ENCODE data around the gene BANF1. TPM values are rescaled to one million over a fixed set of nuclear protein-coding genes. Genes with fewer than 3 reads are reported as not detected.

The BANF1 gene
- total and polyA plus RNA-seq, 2 donors: 64.7 to 172 TPM

GRCh38 chr11:66037327-66037726 lies 35.0 kb downstream of the BANF1 start:
- Histone ChIP-seq H3K27me3 (ENCODE audit: control insufficient read depth in 2 of 2, insufficient read depth in 1 of 2, low read length in 1 of 2) (peaks cover 0 to 3% of the 10 kb centered on the region in 2 donors), H3K4me1 (ENCODE audit: control insufficient read depth in 2 of 2, insufficient read depth in 2 of 2, low read length in 2 of 2) (no peaks in the 10 kb centered on the region), H3K4me3 (ENCODE audit: low read length in 2 of 2) (no peak overlapping the region), H3K36me3 (ENCODE audit: control insufficient read depth in 2 of 2, insufficient read depth in 2 of 2, low read length in 1 of 2) (no peaks in the 10 kb centered on the region), H3K9me3 (ENCODE audit: control insufficient read depth in 2 of 2, insufficient read depth in 1 of 2, low read length in 1 of 2) (peaks cover 0 to 11% of the 10 kb centered on the region in 2 donors), H3K27ac (ENCODE audit: low read depth in 1 of 2, low read length in 1 of 2) (no peak overlapping the region)
- 94% methylated on average over 3 of the region's 3 CpGs for WGBS
- no peak for DNase-seq (ENCODE audit: low read depth in 6 of 9, low spot score in 9 of 9)

GRCh38 chr11:66039765-66040164 lies 37.5 kb downstream of the BANF1 start:
- WGBS: 97% methylated on average over 3 of the region's 3 CpGs
- Histone ChIP-seq H3K4me3 (ENCODE audit: low read length in 2 of 2) (no peak overlapping the region), H3K36me3 (ENCODE audit: control insufficient read depth in 2 of 2, insufficient read depth in 2 of 2, low read length in 1 of 2) (no peaks in the 10 kb centered on the region), H3K27me3 (ENCODE audit: control insufficient read depth in 2 of 2, insufficient read depth in 1 of 2, low read length in 1 of 2) (peaks cover 0 to 3% of the 10 kb centered on the region in 2 donors), H3K4me1 (ENCODE audit: control insufficient read depth in 2 of 2, insufficient read depth in 2 of 2, low read length in 2 of 2) (peaks cover 0 to 2% of the 10 kb centered on the region in 2 donors), H3K9me3 (ENCODE audit: control insufficient read depth in 2 of 2, insufficient read depth in 1 of 2, low read length in 1 of 2) (peaks cover 0 to 11% of the 10 kb centered on the region in 2 donors), H3K27ac (ENCODE audit: low read depth in 1 of 2, low read length in 1 of 2) (no peak overlapping the region)
- DNase-seq (ENCODE audit: low read depth in 6 of 9, low spot score in 9 of 9): no peak

DNA sequence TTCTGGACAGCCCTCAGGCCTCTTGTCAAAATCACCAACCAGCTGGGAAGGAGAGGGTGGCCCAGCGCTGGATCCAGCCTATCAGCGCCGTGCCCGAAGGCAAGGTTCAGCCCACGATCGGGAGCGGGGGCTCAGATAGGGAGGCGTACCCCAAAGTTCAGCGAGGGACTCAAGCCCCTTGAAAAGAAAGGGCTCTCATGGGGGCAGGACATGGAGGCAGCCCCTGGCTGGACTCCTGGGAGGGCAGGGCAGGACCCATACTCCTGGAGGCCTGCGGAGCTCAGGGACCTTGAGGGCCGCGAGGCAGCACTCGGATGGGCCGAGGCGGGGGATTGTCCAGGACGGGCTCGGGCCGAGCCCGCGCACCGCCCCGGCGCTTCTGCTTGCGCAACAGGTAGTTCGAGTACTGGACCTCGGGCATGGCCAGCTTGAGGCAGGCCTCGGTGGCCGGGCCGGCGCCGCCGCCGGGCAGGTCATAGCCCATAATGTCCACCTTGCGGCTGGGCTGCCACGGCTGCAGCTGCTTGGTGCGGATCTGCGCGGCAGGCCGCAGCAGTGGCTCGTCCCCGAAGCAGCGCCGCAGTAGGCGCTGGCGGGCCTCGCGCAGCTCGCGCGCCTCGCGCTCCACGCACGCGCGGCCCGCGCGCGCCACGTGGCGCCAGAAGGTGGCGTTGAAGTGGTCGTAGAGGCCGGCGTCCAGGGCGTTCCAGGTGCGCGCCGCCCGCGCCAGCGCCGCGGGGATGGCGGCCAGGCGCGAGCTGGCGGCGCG lies 40.1 kb downstream of the BANF1 start:
- DNase-seq (ENCODE audit: low read depth in 6 of 9, low spot score in 9 of 9): no peak
- WGBS: 97% methylated on average over 81 of the region's 81 CpGs
- no peak overlapping the region for H3K27ac ChIP-seq (ENCODE audit: low read depth in 1 of 2, low read length in 1 of 2)

GRCh38 chr11:66042996-66043906 lies 40.9 kb downstream of the BANF1 start:
- no peak overlapping the region for H3K4me3 ChIP-seq (ENCODE audit: low read length in 2 of 2)
- no peaks in the 10 kb centered on the region for H3K36me3 ChIP-seq (ENCODE audit: control insufficient read depth in 2 of 2, insufficient read depth in 2 of 2, low read length in 1 of 2)
- H3K27me3 ChIP-seq (ENCODE audit: control insufficient read depth in 2 of 2, insufficient read depth in 1 of 2, low read length in 1 of 2): peaks cover 0 to 5% of the 10 kb centered on the region in 2 donors
- DNase-seq (ENCODE audit: low read depth in 6 of 9, low spot score in 9 of 9): no peak
- peaks cover 5 to 9% of the 10 kb centered on the region in 2 donors for H3K4me1 ChIP-seq (ENCODE audit: control insufficient read depth in 2 of 2, insufficient read depth in 2 of 2, low read length in 2 of 2)
- no peaks in the 10 kb centered on the region for H3K9me3 ChIP-seq (ENCODE audit: control insufficient read depth in 2 of 2, insufficient read depth in 1 of 2, low read length in 1 of 2)
- 98% methylated on average over 88 of the region's 88 CpGs for WGBS
- no peak overlapping the region for H3K27ac ChIP-seq (ENCODE audit: low read depth in 1 of 2, low read length in 1 of 2)

More for the DNA sequence above, 40.1 kb downstream of the BANF1 start:
- H3K4me1 ChIP-seq (ENCODE audit: control insufficient read depth in 2 of 2, insufficient read depth in 2 of 2, low read length in 2 of 2): peaks cover 5 to 9% of the 10 kb centered on the region in 2 donors
- peaks cover 0 to 2% of the 10 kb centered on the region in 2 donors for H3K9me3 ChIP-seq (ENCODE audit: control insufficient read depth in 2 of 2, insufficient read depth in 1 of 2, low read length in 1 of 2)
- no peaks in the 10 kb centered on the region for H3K27me3 ChIP-seq (ENCODE audit: control insufficient read depth in 2 of 2, insufficient read depth in 1 of 2, low read length in 1 of 2)
- H3K36me3 ChIP-seq (ENCODE audit: control insufficient read depth in 2 of 2, insufficient read depth in 2 of 2, low read length in 1 of 2): no peaks in the 10 kb centered on the region
- no peak overlapping the region for H3K4me3 ChIP-seq (ENCODE audit: low read length in 2 of 2)

- Histone ChIP-seq H3K36me3 (ENCODE audit: control insufficient read depth in 2 of 2, insufficient read depth in 2 of 2, low read length in 1 of 2) (no peaks in the 10 kb centered on the region), H3K27me3 (ENCODE audit: control insufficient read depth in 2 of 2, insufficient read depth in 1 of 2, low read length in 1 of 2) (peaks cover 0 to 10% of the 10 kb centered on the region in 2 donors), H3K9me3 (ENCODE audit: control insufficient read depth in 2 of 2, insufficient read depth in 1 of 2, low read length in 1 of 2) (no peaks in the 10 kb centered on the region), H3K27ac (ENCODE audit: low read depth in 1 of 2, low read length in 1 of 2) (no peak overlapping the region), H3K4me1 (ENCODE audit: control insufficient read depth in 2 of 2, insufficient read depth in 2 of 2, low read length in 2 of 2) (peaks cover 8 to 23% of the 10 kb centered on the region in 2 donors), H3K4me3 (ENCODE audit: low read length in 2 of 2) (no peak overlapping the region)
- WGBS: 88% methylated on average over 6 of the region's 6 CpGs
- DNase-seq (ENCODE audit: low read depth in 6 of 9, low spot score in 9 of 9): no peak
Observed at GRCh38 chr11:66044757-66045156, 42.5 kb downstream of the BANF1 start.

GRCh38 chr11:66045177-66045639 lies 42.9 kb downstream of the BANF1 start:
- no peaks in the 10 kb centered on the region for H3K36me3 ChIP-seq (ENCODE audit: control insufficient read depth in 2 of 2, insufficient read depth in 2 of 2, low read length in 1 of 2)
- no peak overlapping the region for H3K27ac ChIP-seq (ENCODE audit: low read depth in 1 of 2, low read length in 1 of 2)
- DNase-seq (ENCODE audit: low read depth in 6 of 9, low spot score in 9 of 9): peak in 6 of 9 donors; percentile 72 to 89 (median 80)
- H3K9me3 ChIP-seq (ENCODE audit: control insufficient read depth in 2 of 2, insufficient read depth in 1 of 2, low read length in 1 of 2): no peaks in the 10 kb centered on the region
- H3K4me3 ChIP-seq (ENCODE audit: low read length in 2 of 2): no peak overlapping the region
- H3K4me1 ChIP-seq (ENCODE audit: control insufficient read depth in 2 of 2, insufficient read depth in 2 of 2, low read length in 2 of 2): peaks cover 8 to 27% of the 10 kb centered on the region in 2 donors
- WGBS: 22% methylated on average over 11 of the region's 11 CpGs
- H3K27me3 ChIP-seq (ENCODE audit: control insufficient read depth in 2 of 2, insufficient read depth in 1 of 2, low read length in 1 of 2): peaks cover 0 to 10% of the 10 kb centered on the region in 2 donors

- H3K4me1 ChIP-seq (ENCODE audit: control insufficient read depth in 2 of 2, insufficient read depth in 2 of 2, low read length in 2 of 2): peaks cover 8 to 40% of the 10 kb centered on the region in 2 donors
- WGBS: over 99% methylated on average over 3 of the region's 3 CpGs
- no peaks in the 10 kb centered on the region for H3K36me3 ChIP-seq (ENCODE audit: control insufficient read depth in 2 of 2, insufficient read depth in 2 of 2, low read length in 1 of 2)
- no peak overlapping the region for H3K4me3 ChIP-seq (ENCODE audit: low read length in 2 of 2)
- peaks cover 0 to 10% of the 10 kb centered on the region in 2 donors for H3K27me3 ChIP-seq (ENCODE audit: control insufficient read depth in 2 of 2, insufficient read depth in 1 of 2, low read length in 1 of 2)
- no peak for DNase-seq (ENCODE audit: low read depth in 6 of 9, low spot score in 9 of 9)
- H3K27ac ChIP-seq (ENCODE audit: low read depth in 1 of 2, low read length in 1 of 2): no peak overlapping the region
- H3K9me3 ChIP-seq (ENCODE audit: control insufficient read depth in 2 of 2, insufficient read depth in 1 of 2, low read length in 1 of 2): no peaks in the 10 kb centered on the region
Observed at GRCh38 chr11:66046901-66047300, 44.6 kb downstream of the BANF1 start.

GRCh38 chr11:66047541-66048365 lies 45.5 kb downstream of the BANF1 start:
- Histone ChIP-seq H3K27me3 (ENCODE audit: control insufficient read depth in 2 of 2, insufficient read depth in 1 of 2, low read length in 1 of 2) (peaks cover 0 to 10% of the 10 kb centered on the region in 2 donors), H3K4me1 (ENCODE audit: control insufficient read depth in 2 of 2, insufficient read depth in 2 of 2, low read length in 2 of 2) (peaks cover 9 to 41% of the 10 kb centered on the region in 2 donors), H3K9me3 (ENCODE audit: control insufficient read depth in 2 of 2, insufficient read depth in 1 of 2, low read length in 1 of 2) (peaks cover 0 to 4% of the 10 kb centered on the region in 2 donors), H3K36me3 (ENCODE audit: control insufficient read depth in 2 of 2, insufficient read depth in 2 of 2, low read length in 1 of 2) (no peaks in the 10 kb centered on the region), H3K4me3 (ENCODE audit: low read length in 2 of 2) (no peak overlapping the region), H3K27ac (ENCODE audit: low read depth in 1 of 2, low read length in 1 of 2) (no peak overlapping the region)
- DNase-seq (ENCODE audit: low read depth in 6 of 9, low spot score in 9 of 9): no peak
- 96% methylated on average over 11 of the region's 11 CpGs for WGBS
